Gastrocnemius medialis (tissue), 4 donors: Measurements from ENCODE around the gene NRG3. TPM values are rescaled to one million over a fixed set of nuclear protein-coding genes. Genes with fewer than 3 reads are reported as not detected.

ENCODE experiments used
- ATAC-seq, 2 donors: fragments of 150-250 bp; one replicate each; pipeline ENCODE4 v1.9.1; 2016
- DNase-seq, 2 donors: peaks; one replicate each; pipeline ENCODE4 v3.0.0-alpha.2; 2019
- H3K27ac ChIP-seq, 4 donors: fragments of 200-600 bp; sonication (generic); 1 replicate in 1 of 4; 2 replicates in 3 of 4; pipeline ENCODE4 v1.5.1; 2016 to 2018; ENCODE audit warnings: mild to moderate bottlenecking in 2 of 4, moderate library complexity in 1 of 4
- H3K27me3 ChIP-seq, 3 donors: fragments of 200-600 bp; sonication (generic) in 2 of 3; 1 replicate in 1 of 3; 2 replicates in 2 of 3; pipeline versions ENCODE4 v1.5.1 to v1.6.0; 2016 to 2019; ENCODE audit warnings: mild to moderate bottlenecking in 1 of 3, moderate library complexity in 1 of 3
- H3K36me3 ChIP-seq, 2 donors: fragments of 200-600 bp; sonication (generic) in 1 of 2; one replicate each; pipeline ENCODE4 v1.5.1; 2017 to 2018
- H3K4me1 ChIP-seq, 2 donors: fragments of 200-600 bp; sonication (generic) in 1 of 2; one replicate each; pipeline ENCODE4 v1.5.1; 2016 to 2017; ENCODE audit warnings: mild to moderate bottlenecking in 2 of 2
- H3K4me3 ChIP-seq, 4 donors: fragments of 200-600 bp; sonication (generic) in 3 of 4; 1 replicate in 1 of 4; 2 replicates in 3 of 4; pipeline ENCODE4 v1.5.1; 2016 to 2019; ENCODE audit warnings: mild to moderate bottlenecking in 2 of 4
- H3K9me3 ChIP-seq, 3 donors: fragments of 200-600 bp; sonication (generic) in 2 of 3; 1 replicate in 1 of 3; 2 replicates in 2 of 3; pipeline ENCODE4 v1.5.1; 2016 to 2019
- POLR2A ChIP-seq, 2 donors: fragments of 450-650 bp; IDR thresholded peaks; one replicate each; pipeline ENCODE4 v1.6.1; 2017; ENCODE audit warnings: antibody characterized with exemption in 2 of 2, mild to moderate bottlenecking in 2 of 2, moderate library complexity in 2 of 2
- in situ Hi-C, 4 donors: fragments of 200-750 bp; cut with MboI; loops; one replicate each; pipeline versions ENCODE4 v1.15.0 to v1.8.0; 2017; ENCODE audit warnings: low sequenced_read_pairs in 4 of 4
- intact Hi-C: fragments of 100-400 bp; cut with DNase I; formaldehyde crosslinking; loops from one replicate; pipeline ENCODE4 v1.15.1; 2023; ENCODE audit warnings: low total_unique reads
- total RNA-seq, 4 donors: library from RNA; depleted of rRNA; stranded (reverse); fragments of >200 nt; gene quantifications; one replicate each; pipeline versions ENCODE4 v1.1.0 to v1.2.3, GENCODE V29; 2016
- TF ChIP-seq, protein P1 (sequence below), 5 experiments: fragments of 450-650 bp in 3 of 5; fragments of 200-600 bp in 2 of 5; sonication (generic) in 2 of 5; IDR thresholded peaks in 4 of 5; conservative IDR thresholded peaks in 1 of 5; 1 replicate in 4 of 5; 2 replicates in 1 of 5; pipeline ENCODE4 v1.5.1; 2016 to 2019; ENCODE audit warnings: antibody characterized with exemption in 5 of 5, mild to moderate bottlenecking in 3 of 5, moderate library complexity in 3 of 5

The NRG3 gene
- total RNA-seq, 4 donors from 2014 or later, result not detected

DNA sequence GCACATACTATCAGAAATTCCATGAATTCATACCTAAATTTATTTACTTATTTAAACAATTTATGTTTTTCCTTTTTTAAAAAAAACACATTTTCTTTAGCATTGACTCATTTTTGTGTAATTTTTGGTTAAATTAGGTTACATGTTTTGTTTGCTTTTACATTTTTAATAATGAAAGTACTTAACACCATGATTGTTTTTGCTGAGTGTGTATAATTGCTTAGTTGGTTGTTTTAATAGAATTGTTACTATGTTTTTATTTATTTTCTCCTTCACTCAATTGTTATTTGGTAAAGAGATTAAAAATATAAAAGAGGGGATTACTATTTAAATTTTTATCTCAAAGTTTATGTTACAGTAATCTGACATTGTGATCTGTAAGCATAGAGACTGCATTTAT lies 508.4 kb downstream of the NRG3 start:
- TF ChIP-seq, protein P1, sequence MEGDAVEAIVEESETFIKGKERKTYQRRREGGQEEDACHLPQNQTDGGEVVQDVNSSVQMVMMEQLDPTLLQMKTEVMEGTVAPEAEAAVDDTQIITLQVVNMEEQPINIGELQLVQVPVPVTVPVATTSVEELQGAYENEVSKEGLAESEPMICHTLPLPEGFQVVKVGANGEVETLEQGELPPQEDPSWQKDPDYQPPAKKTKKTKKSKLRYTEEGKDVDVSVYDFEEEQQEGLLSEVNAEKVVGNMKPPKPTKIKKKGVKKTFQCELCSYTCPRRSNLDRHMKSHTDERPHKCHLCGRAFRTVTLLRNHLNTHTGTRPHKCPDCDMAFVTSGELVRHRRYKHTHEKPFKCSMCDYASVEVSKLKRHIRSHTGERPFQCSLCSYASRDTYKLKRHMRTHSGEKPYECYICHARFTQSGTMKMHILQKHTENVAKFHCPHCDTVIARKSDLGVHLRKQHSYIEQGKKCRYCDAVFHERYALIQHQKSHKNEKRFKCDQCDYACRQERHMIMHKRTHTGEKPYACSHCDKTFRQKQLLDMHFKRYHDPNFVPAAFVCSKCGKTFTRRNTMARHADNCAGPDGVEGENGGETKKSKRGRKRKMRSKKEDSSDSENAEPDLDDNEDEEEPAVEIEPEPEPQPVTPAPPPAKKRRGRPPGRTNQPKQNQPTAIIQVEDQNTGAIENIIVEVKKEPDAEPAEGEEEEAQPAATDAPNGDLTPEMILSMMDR (IDR thresholded peaks at IDR 0.05 in 4 of 5, conservative IDR thresholded peaks at IDR 0.05 in 1 of 5), result no peak
- no peak for TF ChIP-seq POLR2A (IDR thresholded peaks at IDR 0.05)
- H3K9me3 ChIP-seq, result no peaks in the 10 kb centered on the region
- intact Hi-C loops, result no loop called here
- H3K27me3 ChIP-seq, result no peaks in the 10 kb centered on the region
- ATAC-seq (no peak), DNase-seq (no peak)
- no peak overlapping the region for H3K4me3 ChIP-seq
- in situ Hi-C loops, result no loop called here
- no peaks in the 10 kb centered on the region for H3K4me1 ChIP-seq
- H3K36me3 ChIP-seq, result no peaks in the 10 kb centered on the region
- no peak overlapping the region for H3K27ac ChIP-seq

DNA sequence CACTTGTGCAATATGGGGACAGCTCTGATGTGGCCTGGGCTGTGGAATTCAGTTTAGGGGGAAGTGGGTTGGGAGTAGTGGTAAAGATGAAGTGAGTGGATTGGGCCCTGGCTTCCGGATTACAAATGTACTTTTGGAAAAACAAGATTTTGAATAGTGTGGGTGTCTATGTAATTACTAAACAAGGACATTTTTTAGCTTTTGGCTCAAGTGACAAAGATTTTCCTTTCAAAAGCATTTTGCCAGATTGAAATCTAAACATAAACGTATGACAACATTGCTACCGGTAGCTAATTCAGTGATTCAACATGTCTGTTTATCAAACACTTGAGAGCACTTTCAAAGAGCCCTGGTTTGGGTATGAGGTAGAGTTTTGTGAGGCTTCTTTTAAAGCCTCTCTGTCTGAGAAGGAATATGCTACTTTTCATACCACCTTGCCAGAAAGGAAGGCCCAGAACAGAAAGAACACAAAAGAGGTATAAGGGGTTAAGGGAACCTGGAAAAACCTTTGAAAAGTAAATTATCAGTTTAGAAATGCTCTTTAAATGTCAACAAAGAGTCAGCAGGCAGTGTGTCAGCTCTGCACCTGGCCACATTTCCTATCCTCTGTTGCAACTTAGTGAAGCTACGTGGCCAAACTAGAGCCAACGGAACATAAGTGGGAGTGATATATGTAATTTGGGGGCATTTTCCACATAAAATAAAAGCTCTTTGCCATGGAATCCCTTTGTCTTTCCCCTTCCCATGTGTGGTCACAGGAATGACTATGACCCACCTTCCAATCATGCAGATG lies 516.1 kb downstream of the NRG3 start:
- intact Hi-C loops, result no loop called here
- Histone ChIP-seq H3K27ac (no peak overlapping the region), H3K27me3 (no peaks in the 10 kb centered on the region), H3K4me3 (no peak overlapping the region), H3K4me1 (no peaks in the 10 kb centered on the region), H3K9me3 (no peaks in the 10 kb centered on the region), H3K36me3 (no peaks in the 10 kb centered on the region)
- TF ChIP-seq POLR2A (IDR thresholded peaks at IDR 0.05), result no peak
- TF ChIP-seq, protein P1 (IDR thresholded peaks at IDR 0.05 in 4 of 5, conservative IDR thresholded peaks at IDR 0.05 in 1 of 5), result no peak
- ATAC-seq (no peak), DNase-seq (no peak)
- in situ Hi-C loops, result no loop called here

DNA sequence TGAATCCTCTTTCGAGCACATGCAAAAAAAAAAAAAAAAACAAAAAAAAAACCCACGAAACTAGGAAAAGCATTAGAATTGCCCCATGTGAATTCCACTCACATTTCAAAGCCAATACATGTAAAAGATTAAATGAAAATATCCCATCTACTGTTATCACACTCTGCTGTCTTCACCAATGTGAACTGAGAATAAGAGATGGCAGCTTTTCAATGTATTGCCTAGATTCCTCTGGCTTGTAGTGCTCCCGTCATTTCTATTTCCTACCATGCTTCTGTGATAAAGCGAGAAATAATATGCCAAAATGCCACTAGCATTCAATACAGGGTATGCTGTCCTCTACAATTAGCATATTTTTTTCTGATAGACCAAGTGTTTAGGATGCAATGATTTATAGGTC lies 517.0 kb downstream of the NRG3 start:
- TF ChIP-seq, protein P1 (IDR thresholded peaks at IDR 0.05 in 4 of 5, conservative IDR thresholded peaks at IDR 0.05 in 1 of 5), result no peak
- no peak for TF ChIP-seq POLR2A (IDR thresholded peaks at IDR 0.05)
- DNase-seq (no peak), ATAC-seq (no peak)
- intact Hi-C loops (no loop called here), in situ Hi-C loops (no loop called here)
- no peaks in the 10 kb centered on the region for H3K9me3 ChIP-seq
- no peak overlapping the region for H3K27ac ChIP-seq
- no peaks in the 10 kb centered on the region for H3K4me1 ChIP-seq
- H3K36me3 ChIP-seq, result no peaks in the 10 kb centered on the region
- no peak overlapping the region for H3K4me3 ChIP-seq
- no peaks in the 10 kb centered on the region for H3K27me3 ChIP-seq

DNA sequence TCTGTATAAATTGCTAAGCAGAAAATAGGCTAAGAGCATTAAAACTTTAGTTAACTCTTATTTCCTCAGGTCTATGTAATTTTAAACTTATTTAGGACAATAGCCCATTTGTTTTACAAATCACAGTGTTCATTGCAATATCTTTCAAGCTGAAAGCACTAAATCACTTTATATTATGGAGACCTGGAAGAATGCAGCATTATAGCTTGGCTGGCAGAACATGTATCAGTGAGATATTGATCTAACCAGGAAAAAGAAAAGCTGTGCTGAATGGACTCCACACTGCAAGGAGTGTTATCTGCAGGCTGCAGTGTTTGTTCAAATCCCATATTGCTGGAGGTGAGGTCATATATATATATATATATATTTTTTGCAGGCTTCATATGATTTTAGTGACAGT lies 517.5 kb downstream of the NRG3 start:
- no peaks in the 10 kb centered on the region for H3K4me1 ChIP-seq
- in situ Hi-C loops (no loop called here), intact Hi-C loops (no loop called here)
- TF ChIP-seq POLR2A (IDR thresholded peaks at IDR 0.05), result no peak
- TF ChIP-seq, protein P1 (IDR thresholded peaks at IDR 0.05 in 4 of 5, conservative IDR thresholded peaks at IDR 0.05 in 1 of 5), result no peak
- no peaks in the 10 kb centered on the region for H3K27me3 ChIP-seq
- H3K36me3 ChIP-seq, result no peaks in the 10 kb centered on the region
- no peaks in the 10 kb centered on the region for H3K9me3 ChIP-seq
- no peak overlapping the region for H3K27ac ChIP-seq
- H3K4me3 ChIP-seq, result no peak overlapping the region
- ATAC-seq (no peak), DNase-seq (no peak)

DNA sequence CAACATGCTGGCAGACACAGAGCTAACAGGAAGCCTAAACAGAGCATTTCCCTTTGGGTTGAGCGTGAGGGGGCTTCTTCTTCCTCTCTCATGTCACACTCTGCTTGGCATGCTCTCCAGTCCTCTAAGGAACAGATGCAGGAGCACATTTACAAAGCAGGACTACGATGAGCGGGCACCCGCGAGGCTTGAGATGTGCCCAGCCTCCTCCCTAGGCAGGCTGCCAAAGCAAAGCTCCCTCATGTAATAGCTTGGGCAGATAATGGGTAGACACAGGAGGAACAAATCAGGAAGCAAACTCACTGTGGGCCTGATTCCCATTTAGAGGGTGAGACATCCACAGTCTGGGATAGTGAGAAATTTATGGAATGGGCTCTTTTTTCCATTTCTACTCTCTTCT lies 519.1 kb downstream of the NRG3 start:
- no peaks in the 10 kb centered on the region for H3K36me3 ChIP-seq
- no peak overlapping the region for H3K27ac ChIP-seq
- no peak for DNase-seq
- TF ChIP-seq, protein P1 (IDR thresholded peaks at IDR 0.05 in 4 of 5, conservative IDR thresholded peaks at IDR 0.05 in 1 of 5), result no peak
- TF ChIP-seq POLR2A (IDR thresholded peaks at IDR 0.05), result no peak
- no peaks in the 10 kb centered on the region for H3K4me1 ChIP-seq
- no peaks in the 10 kb centered on the region for H3K27me3 ChIP-seq
- no peak overlapping the region for H3K4me3 ChIP-seq
- no peaks in the 10 kb centered on the region for H3K9me3 ChIP-seq
- intact Hi-C loops, result no loop called here
- in situ Hi-C loops, result no loop called here
- ATAC-seq, result no peak
